Lower leg skin (tissue), 3 donors: ENCODE results near the gene SLTM.

Source experiments
- POLR2A ChIP-seq, 2 donors: fragments of 450-650 bp; IDR thresholded peaks; one replicate each; pipeline ENCODE4 v1.6.1; 2016 to 2017; ENCODE audit warnings: antibody characterized with exemption in 2 of 2, mild to moderate bottlenecking in 1 of 2, moderate library complexity in 1 of 2
- TF ChIP-seq, protein P1 (sequence below), 3 donors: fragments of 450-650 bp; IDR thresholded peaks; one replicate each; pipeline ENCODE4 v1.5.1; 2016; ENCODE audit warnings: antibody characterized with exemption in 3 of 3, mild to moderate bottlenecking in 3 of 3, moderate library complexity in 2 of 3

DNA sequence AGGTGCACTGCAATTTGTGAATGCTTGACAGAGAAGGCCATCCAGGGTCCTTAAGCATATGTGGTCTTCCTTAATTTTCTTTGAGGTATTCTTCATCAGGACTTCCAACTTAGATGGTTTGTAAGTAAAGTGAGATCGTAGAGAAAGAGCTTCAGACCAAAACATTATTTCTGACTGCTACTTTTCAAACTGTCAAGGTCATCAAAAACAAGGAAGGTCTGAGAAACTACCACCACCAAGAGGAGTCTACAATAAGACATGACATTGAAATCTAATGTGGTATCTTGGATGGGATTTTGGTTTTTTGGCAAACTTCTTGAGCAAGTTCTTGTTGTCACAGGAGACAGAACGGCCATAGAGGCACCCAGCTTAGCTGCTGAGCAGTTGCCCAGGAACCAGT, 34.0 kb upstream of the SLTM start:
- TF ChIP-seq, protein P1, sequence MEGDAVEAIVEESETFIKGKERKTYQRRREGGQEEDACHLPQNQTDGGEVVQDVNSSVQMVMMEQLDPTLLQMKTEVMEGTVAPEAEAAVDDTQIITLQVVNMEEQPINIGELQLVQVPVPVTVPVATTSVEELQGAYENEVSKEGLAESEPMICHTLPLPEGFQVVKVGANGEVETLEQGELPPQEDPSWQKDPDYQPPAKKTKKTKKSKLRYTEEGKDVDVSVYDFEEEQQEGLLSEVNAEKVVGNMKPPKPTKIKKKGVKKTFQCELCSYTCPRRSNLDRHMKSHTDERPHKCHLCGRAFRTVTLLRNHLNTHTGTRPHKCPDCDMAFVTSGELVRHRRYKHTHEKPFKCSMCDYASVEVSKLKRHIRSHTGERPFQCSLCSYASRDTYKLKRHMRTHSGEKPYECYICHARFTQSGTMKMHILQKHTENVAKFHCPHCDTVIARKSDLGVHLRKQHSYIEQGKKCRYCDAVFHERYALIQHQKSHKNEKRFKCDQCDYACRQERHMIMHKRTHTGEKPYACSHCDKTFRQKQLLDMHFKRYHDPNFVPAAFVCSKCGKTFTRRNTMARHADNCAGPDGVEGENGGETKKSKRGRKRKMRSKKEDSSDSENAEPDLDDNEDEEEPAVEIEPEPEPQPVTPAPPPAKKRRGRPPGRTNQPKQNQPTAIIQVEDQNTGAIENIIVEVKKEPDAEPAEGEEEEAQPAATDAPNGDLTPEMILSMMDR (IDR thresholded peaks at IDR 0.05): no peak
- no peak for TF ChIP-seq POLR2A (IDR thresholded peaks at IDR 0.05)
